UCSD-AML1 (cell line): ENCODE results near the gene MBD3L3.
"Not testable (repeated sequence)": the region's sequence is repeated elsewhere in the genome, so short reads cannot be mapped to it uniquely, and the experiment has no call there.

Experiments used
- DNase-seq: peaks from one replicate; lab custom pipeline; 2025; ENCODE audit not compliant: unreplicated experiment; lab: John Stamatoyannopoulos, UW

The MBD3L3 gene

DNA sequence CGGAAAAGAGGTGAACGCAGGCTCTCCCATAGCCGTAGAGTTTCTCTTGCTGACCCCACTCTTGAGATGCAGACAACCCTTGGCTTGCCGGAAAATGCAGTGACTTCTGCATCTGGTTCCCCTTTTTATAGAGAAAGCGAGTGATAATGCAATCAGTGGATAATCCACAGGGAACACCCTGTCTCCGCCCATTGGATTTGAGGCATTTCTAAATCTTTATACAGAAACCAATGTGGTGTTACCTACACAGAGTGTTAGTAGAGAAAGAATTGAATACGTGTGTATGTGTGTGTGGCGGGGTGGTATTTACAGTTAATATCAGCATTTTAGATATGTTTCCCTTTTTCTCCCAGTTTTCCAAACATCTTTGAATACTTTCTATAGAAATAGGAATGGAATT is at the start of gene MBD3L3:
Gene MBD3L3, minus strand, starts transcription at position 101 of the 400 bp plus-strand sequence. Its CDS starts 71 bp downstream, at position 30.
- not testable (repeated sequence) for DNase-seq

DNA sequence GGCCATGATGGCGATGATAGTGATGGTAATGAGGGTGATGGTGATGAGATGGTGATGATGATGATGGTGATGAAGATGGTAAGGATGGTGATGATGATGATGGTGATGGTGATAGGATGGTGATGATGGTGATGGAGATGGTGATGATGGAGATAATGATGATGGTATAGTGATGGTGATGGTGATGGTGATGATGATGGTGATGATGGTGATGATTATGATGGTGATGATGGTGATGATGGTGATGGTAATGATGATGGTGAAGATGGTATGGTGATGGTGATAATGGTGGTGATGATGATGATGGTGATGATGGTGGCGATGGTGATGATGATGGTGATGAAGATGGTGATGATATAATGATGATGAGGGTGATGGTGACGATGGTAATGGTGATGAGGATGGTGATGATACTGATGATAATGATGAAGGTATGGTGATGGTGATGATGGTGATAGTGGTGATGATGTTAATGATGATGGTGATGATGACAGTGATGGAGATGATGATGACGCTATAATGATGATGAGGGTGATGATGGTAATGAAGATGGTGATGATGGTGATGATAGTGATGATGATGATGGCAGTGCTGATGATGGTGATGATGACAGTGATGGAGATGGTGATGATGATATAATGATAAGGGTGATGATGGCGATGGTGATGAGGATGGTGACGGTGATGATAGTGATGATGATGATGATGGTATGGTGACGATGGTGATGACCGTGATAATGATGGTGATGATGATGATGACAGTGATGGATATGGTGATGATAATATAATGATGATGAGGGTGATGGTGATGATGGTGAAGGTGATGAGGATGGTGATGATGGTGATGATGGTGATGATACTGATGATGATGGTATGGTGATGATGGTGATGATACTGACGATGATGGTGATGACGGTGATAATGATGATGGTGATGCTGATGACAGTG is 48.5 kb upstream of the MBD3L3 start:
- no peak for DNase-seq

DNA sequence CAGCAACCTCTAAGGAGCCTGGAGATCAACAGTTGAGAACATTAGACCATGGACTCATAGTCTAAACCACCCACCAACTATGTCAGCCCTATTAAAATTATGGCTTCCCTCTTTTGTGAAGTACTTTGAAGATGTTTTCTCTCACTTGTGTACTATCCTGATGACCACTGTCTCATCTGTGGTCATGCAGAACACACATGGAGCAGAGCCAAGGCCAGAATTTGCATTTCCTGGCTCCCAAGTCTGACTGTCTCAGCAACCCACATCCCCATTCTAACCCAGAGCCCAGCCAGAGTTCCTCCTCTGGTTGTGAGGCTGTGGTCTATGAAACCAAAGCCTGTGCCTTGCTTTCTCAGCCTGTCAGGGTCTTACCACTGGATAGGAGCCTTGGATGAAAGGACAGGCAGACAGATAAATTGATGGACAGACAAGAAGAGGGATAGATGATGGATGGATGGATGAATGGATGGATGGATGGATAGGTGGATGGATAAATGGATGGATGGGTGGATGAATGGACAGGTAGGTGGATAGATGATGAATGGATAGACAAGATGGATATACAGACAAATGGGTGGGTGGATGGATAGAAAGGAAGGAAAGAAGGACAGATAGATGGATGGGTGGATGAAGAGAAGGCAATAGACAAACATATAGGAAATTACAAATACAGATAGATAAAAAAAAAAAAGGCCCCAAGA is 46.4 kb upstream of the MBD3L3 start:
- DNase-seq: no peak

DNA sequence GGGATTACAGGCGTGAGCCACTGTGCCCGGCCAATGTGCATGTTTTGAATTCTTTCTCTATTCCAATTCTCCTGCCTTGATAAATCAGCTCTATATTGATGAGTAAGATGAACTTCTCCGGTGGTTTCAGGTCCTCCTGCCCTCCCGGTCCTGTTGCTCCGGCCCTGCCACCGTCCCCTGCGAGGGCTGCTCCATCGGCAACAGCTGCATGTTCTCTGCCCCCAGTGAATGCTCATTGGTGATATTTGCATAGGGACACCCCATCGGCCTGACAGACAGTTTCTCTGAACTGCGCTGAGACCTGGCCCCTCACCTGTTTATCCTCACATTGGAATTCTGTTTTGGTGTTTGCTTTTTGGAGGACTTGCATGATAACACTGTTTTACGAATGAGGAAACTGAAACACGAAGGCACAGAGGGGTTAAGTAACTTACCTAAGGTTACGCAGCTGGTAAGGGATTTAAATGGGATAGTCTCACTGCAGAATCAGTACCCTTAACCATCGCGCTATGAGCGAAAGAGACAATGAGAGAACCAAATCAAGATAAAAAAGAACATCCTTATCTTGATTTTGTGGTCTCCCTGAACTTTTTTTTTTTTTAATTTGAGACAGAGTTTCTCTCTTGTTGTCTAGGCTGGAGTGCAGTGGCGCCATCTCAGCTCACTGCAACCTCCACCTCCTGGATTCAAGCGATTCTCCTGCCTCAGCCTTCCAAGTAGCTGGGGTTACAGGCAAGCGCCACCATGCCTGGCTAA is 43.2 kb upstream of the MBD3L3 start:
- no peak for DNase-seq

DNA sequence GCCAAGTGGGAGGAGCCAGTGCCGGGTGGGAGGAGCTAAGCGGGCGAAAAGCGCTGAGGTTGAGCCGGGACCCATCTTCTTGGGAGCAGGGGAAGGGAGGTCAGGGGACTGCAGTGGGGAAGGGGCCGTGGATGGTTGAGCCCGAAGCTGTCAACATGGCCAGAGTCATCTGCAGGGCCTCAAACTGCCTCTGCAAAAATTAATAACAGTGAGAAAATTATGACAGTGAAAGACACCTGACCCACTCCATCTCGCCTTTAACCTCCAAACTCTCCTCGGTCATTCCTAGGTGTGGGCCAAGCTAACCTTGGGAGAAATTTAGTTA is 41.1 kb upstream of the MBD3L3 start:
- no peak for DNase-seq

DNA sequence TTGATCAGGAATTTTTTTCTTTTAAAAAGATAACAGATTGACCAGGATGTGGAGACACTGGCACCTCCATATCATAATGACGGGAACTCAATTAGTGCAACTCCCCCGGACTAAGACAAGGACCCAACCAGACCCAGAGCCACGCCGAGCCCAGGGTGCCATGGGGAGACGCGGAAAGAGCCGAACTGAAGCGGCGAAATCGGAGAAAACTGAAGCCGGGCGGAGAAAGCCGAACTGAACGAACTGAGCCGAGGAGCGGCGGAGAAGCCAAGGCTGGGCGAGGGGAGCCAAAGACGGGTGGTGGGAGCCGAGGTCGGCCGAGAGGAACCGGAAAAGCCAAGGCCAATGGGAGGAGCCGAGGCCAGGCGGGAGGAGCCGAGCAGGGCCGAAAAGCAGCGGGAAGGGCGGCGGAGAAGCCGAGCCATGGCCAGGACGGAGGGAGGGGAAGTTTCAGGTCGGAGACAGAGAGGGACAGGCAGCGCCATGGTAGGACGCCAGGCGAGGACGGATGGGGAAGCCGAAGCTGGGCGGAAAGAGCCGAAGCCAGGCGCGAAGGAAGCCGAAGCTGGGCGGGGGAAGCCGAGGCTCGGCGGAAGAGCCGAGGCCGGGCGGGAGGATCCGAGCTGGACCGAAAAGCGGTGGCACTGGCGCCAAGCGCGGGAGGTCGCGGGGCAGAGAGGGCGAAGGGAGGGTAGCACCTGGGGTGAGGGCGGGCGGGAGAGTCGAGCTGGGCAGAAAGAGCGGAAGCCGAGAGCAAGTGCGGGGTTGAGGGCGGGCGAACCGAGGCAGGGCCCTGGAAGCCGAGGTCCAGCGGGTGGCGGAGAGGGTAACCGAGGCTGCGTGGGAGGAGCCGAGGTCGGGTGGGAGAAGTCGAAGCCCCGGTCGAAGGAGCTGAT is 40.5 kb upstream of the MBD3L3 start:
- DNase-seq: peak; percentile 96

DNA sequence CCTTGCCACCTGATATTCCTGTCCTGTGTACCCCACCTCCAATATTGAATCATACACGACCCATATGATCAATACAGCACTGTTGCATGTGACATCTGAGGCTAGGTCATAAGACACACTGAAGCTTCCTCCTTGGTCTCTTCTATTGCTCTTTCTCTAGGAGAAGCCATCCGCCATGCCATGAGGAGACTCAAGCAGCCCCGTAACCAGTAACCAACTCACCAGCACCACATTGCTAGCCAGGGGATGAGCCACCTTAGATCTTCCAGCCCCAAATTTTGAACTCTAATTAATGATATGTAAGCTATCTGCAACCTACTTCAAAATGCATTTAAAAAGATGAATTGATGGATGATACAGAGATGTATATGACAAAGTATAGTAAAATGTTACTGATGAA is 39.6 kb upstream of the MBD3L3 start:
- DNase-seq: no peak

DNA sequence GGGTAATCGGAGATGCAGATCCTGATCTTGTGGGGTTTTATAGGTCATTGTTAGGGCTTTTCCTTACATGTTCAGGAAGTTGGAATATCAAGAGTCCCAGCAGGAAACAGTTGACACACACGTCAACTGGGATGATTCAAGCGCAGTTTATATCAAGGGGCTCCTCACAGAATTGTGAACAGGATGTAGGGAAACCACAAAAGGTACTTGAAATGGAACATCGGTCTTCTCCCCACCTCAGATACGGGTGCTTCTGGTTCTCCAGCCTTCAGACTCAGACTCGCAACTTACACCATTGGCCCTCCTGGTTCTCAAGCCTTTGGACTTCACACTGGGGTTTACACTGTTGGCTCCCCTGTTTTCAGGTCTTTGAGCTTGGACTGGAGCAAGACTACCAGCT is 30.5 kb upstream of the MBD3L3 start:
- no peak for DNase-seq

DNA sequence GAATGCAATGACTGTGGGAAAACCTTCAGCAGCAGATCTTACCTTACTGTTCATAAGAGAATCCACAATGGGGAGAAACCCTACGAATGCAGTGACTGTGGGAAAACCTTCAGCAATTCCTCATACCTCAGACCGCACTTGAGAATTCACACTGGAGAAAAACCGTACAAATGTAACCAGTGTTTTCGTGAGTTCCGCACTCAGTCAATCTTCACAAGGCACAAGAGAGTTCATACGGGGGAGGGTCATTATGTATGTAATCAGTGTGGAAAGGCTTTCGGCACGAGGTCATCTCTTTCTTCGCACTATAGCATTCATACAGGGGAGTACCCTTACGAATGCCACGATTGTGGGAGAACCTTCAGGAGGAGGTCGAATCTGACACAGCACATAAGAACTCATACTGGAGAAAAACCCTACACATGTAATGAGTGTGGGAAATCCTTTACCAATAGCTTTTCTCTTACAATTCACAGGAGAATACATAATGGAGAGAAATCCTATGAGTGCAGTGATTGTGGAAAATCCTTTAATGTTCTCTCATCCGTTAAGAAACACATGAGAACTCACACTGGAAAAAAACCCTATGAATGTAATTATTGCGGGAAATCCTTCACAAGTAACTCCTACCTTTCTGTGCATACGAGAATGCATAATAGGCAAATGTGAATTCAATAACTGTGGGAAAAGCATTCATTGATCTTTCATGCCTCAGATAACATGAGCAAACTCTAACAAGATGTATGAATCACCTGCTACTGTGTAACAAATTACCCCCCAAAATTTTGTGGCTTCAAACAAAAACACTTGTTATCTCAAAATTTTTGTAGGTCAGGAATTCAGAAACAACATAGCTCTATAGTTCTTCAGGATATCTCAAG is 24.8 kb upstream of the MBD3L3 start:
- DNase-seq: no peak

DNA sequence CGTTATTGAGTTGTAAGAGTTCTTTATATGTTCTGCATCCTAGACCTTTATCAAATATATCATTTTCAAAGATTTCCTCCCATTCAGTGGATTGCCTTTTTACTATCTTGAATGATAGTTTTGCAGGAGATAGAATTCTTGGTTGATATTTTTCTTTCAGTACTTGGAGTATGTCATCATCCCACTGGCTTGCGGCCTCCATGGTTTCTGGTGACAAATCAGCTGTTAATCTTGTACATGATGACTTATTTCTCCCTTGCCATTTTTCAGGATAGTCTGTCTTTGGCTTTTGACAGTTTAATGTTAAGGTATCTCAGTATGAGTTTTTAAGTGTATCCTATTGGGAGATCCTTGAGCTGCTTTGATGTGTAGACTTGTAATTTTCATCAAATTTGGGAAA is 19.5 kb upstream of the MBD3L3 start:
- DNase-seq: no peak

DNA sequence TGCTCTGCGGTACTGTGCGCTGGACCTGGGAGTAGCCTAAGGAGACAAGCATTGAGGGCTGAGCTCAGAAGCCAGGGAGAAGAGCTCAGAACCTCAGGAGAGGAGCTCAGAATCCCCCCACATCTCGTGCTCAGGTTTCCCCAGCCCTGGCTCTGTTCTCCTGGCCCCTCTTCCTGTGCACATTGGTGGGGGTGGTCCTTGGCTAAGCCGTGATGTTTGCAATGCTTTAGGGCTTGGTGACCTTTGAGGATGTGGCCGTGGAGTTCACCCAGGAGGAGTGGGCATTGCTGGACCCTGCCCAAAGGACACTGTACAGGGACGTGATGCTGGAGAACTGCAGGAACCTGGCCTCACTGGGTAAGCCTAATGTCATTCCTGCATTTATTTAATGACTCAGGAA is 17.7 kb upstream of the MBD3L3 start:
- DNase-seq: no peak

DNA sequence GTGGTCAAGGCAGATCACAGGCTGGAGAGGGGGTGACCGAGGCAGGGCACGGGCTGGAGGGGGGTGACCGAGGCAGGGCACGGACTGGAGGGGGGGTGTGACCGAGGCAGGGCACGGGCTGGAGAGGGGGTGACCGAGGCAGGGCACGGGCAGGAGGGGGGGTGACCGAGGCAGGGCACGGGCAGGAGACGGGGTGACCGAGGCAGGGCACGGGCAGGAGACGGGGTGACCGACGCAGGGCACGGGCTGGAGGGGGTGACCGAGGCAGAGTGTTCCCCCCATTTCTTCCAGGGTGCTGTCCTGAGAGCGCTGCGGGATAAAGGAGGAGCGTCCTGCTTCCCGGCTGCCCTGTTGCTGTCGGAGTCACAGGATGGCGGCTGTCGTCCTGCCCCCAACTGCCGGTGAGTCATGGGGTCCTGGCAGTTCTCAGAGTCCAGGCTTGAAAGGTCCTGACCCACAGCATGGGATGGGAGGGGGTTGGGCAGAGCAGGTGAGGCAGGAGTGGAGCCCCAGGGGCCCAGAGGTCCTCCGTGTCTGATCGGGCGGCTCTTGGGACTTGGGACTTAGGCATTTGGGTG is 16.3 kb upstream of the MBD3L3 start:
- DNase-seq: no peak

DNA sequence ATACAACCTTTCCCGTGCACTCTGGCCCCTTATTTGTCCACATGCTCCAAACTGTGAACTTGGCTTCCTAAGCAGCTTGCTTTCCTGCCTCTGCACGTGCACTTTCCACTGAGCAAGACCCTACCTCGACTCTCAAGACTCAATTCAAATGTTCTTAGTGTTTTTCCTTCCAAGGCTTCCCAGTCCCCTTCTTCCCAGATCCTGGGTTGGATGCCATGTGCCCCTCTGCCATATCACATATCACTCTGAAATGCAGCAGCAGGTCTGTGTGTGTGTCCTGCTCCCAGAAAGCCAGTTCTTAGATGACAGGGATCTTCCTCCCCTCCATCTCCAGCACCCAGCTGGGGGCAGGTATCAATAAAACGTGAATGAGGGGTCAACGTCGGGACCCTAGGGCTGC is 14.1 kb upstream of the MBD3L3 start:
- no peak for DNase-seq

DNA sequence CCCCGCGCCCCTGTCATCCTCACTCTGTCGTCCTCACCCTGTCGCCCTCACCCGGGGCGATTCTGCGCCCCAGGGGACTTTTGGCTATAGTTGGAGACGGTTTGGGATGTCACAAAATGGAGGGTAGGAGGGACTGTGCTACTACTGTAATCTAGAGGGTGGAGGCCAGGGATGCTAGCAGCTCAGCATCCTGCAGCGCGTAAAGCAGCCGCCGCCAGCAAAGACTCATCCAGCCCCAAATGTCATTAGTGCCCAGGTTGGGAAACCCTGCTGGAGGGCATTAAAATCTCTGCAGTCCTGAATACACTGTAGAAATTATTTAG is 11.4 kb upstream of the MBD3L3 start:
- DNase-seq: no peak

DNA sequence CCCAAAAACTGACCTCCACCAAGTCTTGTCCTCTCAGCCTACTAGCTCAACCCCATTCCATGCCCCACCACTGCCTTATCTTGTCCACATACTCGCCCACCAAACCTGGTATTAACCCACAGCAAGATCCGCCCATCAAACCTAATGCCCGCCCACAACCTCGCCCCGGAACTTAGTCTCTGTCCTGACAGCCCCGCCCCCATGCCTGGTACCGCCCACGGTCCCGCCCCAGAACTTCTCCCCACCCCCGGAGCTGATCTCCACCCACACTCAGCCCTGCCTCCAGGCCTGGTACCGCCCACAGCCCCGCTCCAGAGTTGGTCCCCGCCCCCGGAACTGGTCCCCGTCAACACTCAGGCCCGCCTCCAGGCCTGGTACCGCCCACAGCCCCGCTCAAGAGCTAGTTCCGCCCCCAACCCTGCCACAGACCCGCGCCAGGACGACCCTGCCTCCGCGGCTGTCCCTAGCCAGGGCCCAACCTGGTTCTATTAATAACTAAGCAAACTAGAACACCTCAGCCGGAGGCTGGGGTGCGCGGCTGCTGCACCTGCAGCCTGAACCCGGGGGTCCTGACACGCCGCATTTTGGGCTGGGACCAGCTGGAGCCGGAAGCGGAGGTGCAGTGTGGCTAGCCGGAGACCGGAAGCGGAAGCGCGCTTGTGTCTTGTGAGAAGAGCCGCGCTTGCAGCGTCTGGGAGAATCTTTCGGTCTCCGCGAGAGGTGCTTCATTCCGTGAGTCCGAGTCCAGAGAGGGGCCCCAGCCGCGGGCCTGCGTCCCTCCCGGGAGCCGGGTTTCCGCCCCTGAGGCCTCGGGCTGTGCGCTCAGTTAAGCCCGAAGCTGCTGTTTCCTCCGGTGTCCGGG is 10.8 kb upstream of the MBD3L3 start, which contains the start of gene ZNF557:
Gene ZNF557, plus strand, starts transcription at position 662 of the 862 bp plus-strand sequence. CDS start 5,372 bp downstream, outside the sequence.
- peak; percentile 98 for DNase-seq

DNA sequence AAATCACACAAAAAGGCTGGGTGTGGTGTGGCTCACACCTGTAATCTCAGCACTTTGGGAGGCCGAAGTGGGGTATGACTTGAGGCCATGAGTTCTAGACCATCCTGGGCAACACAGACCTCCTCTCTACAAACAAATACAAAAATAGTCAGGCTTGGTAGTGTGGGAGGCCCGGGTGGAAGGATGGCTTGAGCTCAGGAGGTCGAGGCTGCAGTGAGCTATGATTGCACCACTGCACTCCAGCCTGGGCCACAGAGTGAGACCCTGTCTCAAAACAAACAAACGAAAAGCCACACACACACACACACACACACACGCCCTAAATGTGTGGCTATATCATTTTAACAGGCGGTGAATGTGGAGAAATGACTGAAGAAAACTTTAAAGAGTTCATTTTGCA is 10.1 kb upstream of the MBD3L3 start:
- DNase-seq: no peak

DNA sequence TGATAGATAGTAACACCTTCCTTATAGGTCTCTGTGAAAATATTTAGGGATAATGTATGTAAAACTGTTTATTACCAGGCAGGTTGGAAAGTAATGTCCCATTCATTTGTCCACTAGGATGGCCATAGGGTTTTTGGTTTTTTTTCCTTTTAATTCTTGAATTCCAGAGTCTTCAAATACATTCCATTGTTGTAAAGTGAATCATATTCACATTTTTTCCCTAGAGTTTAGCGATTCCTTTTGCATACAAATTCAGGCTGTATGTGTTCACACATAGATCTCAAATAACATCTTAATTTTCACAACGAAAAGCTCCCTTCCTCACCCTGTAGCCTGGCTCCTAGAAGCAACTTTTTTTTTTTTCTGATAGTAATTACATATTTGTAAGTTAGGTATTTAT is 9.2 kb upstream of the MBD3L3 start:
- DNase-seq: no peak

DNA sequence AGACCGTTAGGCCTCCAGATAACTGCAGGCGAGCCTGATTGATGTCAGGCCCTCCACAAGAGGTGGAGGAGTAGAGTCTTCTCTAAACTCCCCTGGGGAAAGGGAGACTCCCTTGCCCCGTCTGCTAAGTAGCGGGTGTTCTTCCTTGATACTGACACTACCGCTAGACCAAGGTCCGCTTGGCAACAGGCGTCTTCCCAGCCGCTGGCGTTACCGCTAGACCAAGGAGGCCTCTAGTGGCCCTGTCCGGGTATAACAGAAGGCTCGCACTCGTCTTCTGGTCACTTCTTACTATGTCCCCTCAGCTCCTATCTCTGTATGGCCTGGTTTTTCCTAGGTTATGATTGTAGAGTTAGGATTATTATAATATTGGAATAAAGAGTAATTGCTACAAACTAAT is 8.6 kb upstream of the MBD3L3 start:
- peak; percentile 11 for DNase-seq
